ENCODE data around the gene NEXMIF. TPM values are rescaled to one million over a fixed set of nuclear protein-coding genes. Genes with fewer than 3 reads are reported as not detected.

Gene NEXMIF
- total and polyA plus RNA-seq, 8 donors: 0.19 to 2.2 (median 1.7) TPM

DNA sequence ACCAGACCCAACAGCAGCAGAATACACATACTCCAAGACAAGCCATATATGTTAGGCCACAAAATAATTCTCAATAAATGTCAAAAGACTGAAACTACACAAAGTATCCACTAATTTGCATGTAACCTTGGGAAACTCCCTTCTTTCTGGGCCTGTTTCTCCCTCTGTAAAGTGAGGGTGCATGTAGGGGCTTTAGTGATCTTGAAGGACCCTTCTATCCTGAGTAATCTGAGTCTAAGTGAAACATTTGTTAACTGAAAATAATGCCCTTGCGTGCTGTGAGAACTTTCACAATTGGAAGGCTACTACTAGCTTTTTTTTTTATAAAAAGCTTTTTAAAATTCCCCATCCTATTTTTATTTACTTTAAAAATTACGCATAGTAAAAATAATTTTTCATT is 125.2 kb downstream of the NEXMIF start:
- Histone ChIP-seq H3K36me3 (no peaks in the 10 kb centered on the region), H3K4me1 (no peaks in the 10 kb centered on the region), H3K9me3 (no peaks in the 10 kb centered on the region), H3K27ac (no peak overlapping the region), H3K4me3 (no peak overlapping the region), H3K27me3 (no peaks in the 10 kb centered on the region)
- no peak for FAIRE-seq
- no peak for DNase-seq
- intact Hi-C loops (cut with DNase I): no loop called here
- TF ChIP-seq, protein P1, sequence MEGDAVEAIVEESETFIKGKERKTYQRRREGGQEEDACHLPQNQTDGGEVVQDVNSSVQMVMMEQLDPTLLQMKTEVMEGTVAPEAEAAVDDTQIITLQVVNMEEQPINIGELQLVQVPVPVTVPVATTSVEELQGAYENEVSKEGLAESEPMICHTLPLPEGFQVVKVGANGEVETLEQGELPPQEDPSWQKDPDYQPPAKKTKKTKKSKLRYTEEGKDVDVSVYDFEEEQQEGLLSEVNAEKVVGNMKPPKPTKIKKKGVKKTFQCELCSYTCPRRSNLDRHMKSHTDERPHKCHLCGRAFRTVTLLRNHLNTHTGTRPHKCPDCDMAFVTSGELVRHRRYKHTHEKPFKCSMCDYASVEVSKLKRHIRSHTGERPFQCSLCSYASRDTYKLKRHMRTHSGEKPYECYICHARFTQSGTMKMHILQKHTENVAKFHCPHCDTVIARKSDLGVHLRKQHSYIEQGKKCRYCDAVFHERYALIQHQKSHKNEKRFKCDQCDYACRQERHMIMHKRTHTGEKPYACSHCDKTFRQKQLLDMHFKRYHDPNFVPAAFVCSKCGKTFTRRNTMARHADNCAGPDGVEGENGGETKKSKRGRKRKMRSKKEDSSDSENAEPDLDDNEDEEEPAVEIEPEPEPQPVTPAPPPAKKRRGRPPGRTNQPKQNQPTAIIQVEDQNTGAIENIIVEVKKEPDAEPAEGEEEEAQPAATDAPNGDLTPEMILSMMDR (IDR thresholded peaks at IDR 0.05): no peak
- ATAC-seq: no peak
- WGBS, 2 donors: 83 to 94% methylated on average over 2 of the region's 2 CpGs

DNA sequence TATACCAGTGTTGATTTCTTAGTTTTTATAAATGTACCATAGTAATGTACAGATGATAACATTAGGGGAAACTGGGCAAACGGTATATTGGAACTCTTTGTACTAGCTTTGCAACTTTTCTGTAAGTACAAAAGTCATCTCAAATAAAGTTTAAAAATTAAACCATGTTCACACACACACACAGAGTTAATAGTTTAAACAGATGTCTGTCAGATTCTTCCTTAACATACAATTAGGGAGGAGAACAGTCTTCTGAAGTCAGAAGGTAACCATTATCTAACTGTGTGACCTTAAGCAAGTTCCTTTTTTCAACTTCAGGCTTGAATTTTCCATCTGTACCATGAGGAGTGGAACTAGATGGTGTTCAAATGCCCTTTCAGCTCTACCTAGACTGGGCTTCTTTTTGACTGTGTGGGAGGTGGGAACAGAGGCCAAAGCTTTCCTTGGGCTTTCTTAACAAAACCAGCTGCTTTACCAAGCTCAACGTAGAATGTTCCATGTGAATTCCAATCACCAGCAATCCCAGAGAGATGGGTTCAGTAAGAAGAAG is 127.8 kb downstream of the NEXMIF start:
- Histone ChIP-seq H3K4me1 (no peaks in the 10 kb centered on the region), H3K27ac (no peak overlapping the region), H3K27me3 (no peaks in the 10 kb centered on the region), H3K36me3 (no peaks in the 10 kb centered on the region), H3K4me3 (no peak overlapping the region), H3K9me3 (no peaks in the 10 kb centered on the region)
- ATAC-seq (no peak), DNase-seq (no peak), FAIRE-seq (no peak)
- 74 to 87% methylated on average over 2 of the region's 2 CpGs for WGBS, 2 donors
- TF ChIP-seq, protein P1 (IDR thresholded peaks at IDR 0.05): no peak
- intact Hi-C loops (cut with DNase I): no loop called here

DNA sequence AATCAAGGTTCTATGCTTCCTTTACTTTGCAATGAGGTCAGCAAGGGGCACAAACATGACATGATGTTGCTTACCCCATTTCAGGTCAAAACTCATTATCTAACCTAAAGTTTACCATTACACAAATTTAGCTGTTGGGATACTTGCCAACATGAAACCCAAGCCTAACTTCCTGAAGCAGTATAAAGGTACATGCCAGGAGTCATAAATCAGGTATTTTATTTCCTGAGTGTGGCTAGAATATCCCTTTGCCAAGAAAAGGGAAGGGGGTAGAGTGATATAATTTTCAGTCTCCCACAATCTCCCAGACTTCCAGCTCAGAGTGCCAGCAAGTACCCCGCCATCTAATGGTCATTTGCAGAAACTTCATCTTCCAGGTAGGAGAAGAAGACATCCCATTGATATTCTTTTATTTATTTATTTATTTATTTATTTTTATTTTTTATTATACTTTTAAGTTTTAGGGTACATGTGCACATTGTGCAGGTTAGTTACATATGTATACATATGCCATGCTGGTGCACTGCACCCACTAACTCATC is 136.6 kb downstream of the NEXMIF start:
- Histone ChIP-seq H3K9me3 (no peaks in the 10 kb centered on the region), H3K4me1 (no peaks in the 10 kb centered on the region), H3K27ac (no peak overlapping the region), H3K36me3 (no peaks in the 10 kb centered on the region), H3K27me3 (no peaks in the 10 kb centered on the region), H3K4me3 (no peak overlapping the region)
- ATAC-seq: no peak
- intact Hi-C loops (cut with DNase I): no loop called here
- no peak for FAIRE-seq
- TF ChIP-seq, protein P1 (IDR thresholded peaks at IDR 0.05): no peak
- DNase-seq: no peak
- WGBS, 2 donors: 42 to 76% methylated on average over 1 of the region's 1 CpG

DNA sequence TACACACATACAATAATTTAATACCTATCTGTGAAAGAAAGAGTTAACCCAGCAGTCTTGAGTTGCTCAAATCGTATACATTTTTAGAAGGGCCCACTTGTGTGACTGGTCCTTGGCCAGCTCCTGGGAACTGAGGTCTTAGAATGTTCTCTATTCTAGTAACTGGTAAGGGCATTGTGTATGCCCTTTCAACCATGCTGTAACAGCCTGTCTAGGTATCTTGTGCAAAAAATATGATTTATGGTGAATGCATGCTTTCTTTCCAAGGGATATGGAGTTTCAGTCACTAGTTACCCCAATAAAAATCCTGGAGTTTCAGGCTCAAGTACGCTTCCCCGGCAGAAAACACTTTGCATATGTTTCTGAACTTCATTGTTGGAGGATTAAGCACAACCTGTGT is 140.6 kb downstream of the NEXMIF start:
- intact Hi-C loops (cut with DNase I): no loop called here
- FAIRE-seq: no peak
- no peak for DNase-seq
- 52 to 66% methylated on average over 3 of the region's 3 CpGs for WGBS, 2 donors
- no peaks in the 10 kb centered on the region for H3K9me3 ChIP-seq
- H3K4me1 ChIP-seq: no peaks in the 10 kb centered on the region
- no peak overlapping the region for H3K27ac ChIP-seq
- no peaks in the 10 kb centered on the region for H3K36me3 ChIP-seq
- no peaks in the 10 kb centered on the region for H3K27me3 ChIP-seq
- no peak for ATAC-seq
- TF ChIP-seq, protein P1 (IDR thresholded peaks at IDR 0.05): no peak
- H3K4me3 ChIP-seq: no peak overlapping the region

DNA sequence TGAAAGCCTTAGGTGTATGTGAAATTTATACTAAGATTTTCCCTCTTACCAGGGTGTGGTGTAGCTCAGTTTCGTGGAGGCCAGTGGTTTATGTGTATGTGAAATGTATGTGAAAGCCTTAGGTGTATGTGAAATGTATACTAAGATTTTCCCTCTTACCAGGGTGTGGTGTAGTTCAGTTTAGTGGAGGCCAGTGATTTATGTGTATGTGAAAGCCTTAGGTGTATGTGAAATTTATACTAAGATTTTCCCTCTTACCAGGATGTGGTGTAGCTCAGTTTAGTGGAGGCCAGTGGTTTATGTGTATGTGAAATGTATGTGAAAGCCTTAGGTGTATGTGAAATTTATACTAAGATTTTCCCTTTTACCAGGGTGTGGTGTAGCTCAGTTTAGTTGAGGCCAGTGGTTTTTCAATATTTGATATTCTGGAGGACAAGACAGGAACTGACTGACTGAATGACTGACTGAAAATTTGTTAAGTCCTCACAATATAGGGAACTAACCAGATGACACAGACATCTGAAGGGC is 143.7 kb downstream of the NEXMIF start:
- DNase-seq (no peak), FAIRE-seq (peak; percentile 53), ATAC-seq (no peak)
- intact Hi-C loops (cut with DNase I): no loop called here
- Histone ChIP-seq H3K9me3 (no peaks in the 10 kb centered on the region), H3K4me3 (no peak overlapping the region), H3K4me1 (no peaks in the 10 kb centered on the region), H3K36me3 (no peaks in the 10 kb centered on the region), H3K27ac (no peak overlapping the region), H3K27me3 (no peaks in the 10 kb centered on the region)
- 66 to 86% methylated on average over 1 of the region's 1 CpG for WGBS, 2 donors
- TF ChIP-seq, protein P1 (IDR thresholded peaks at IDR 0.05): no peak

Data from pancreas (tissue), 10 donors.